ENCODE results near the gene UGT2B10.
"Not testable (repeated sequence)": the region's sequence is repeated elsewhere in the genome, so short reads cannot be mapped to it uniquely, and the experiment has no call there.

Gene UGT2B10

DNA sequence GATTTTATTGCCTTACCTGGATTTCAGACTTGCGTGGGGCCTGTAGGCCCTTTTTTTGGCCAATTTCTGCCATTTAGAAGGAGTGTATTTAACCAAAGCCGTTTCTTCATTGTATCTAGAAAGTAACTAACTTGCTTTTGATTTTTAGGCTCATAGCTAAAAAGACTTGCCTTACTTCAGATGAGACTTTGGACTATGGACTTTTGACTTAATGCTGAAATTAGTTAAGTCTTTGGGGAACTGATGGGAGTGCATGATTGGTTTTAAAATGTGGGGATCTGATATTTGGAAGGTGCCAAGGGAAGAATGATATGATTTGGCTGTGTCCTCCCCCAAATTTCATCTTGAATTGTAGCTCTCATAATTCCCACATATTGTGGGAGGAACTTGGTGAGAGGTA lies 7.7 kb upstream of the UGT2B10 start:
- CTCF ChIA-PET = no interaction called here
- POLR2A ChIA-PET = no interaction called here
- no peak for TF ChIP-seq ARNT (IDR thresholded peaks at IDR 0.05)
- no peak for TF ChIP-seq CTBP1 (IDR thresholded peaks at IDR 0.05; ENCODE audit: borderline replicate concordance)
- no peak for TF ChIP-seq TARDBP (IDR thresholded peaks at IDR 0.05)
- DNase-seq (ENCODE audit: extremely low spot score) = no peak

DNA sequence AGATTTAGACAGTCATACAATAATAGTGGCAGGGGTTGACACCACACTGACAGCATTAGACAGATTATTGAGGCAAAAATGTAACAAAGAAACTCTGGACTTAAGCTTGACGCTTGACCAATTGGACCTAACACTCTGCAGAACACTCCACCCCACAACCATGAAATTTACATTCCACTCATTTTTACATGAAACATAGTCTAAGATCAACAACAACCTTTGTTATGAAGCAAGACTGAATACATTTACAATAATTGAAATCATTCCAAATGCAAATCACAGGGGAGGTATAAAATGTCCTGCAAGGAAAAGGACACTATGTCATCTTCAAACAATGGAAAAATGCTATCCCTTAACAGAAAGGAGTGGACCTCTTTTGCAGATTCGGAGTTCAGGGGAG lies 4.9 kb upstream of the UGT2B10 start:
- ChIA-PET POLR2A (no interaction called here), CTCF (no interaction called here)
- no peak for DNase-seq (ENCODE audit: extremely low spot score)
- TF ChIP-seq SUZ12 (IDR thresholded peaks at IDR 0.05) (no peak), TARDBP (IDR thresholded peaks at IDR 0.05) (no peak), ELF4 (IDR thresholded peaks at IDR 0.05) (no peak), ZNF384 (IDR thresholded peaks at IDR 0.05) (no peak), HDGF (IDR thresholded peaks at IDR 0.05; ENCODE audit: borderline replicate concordance) (no peak)

DNA sequence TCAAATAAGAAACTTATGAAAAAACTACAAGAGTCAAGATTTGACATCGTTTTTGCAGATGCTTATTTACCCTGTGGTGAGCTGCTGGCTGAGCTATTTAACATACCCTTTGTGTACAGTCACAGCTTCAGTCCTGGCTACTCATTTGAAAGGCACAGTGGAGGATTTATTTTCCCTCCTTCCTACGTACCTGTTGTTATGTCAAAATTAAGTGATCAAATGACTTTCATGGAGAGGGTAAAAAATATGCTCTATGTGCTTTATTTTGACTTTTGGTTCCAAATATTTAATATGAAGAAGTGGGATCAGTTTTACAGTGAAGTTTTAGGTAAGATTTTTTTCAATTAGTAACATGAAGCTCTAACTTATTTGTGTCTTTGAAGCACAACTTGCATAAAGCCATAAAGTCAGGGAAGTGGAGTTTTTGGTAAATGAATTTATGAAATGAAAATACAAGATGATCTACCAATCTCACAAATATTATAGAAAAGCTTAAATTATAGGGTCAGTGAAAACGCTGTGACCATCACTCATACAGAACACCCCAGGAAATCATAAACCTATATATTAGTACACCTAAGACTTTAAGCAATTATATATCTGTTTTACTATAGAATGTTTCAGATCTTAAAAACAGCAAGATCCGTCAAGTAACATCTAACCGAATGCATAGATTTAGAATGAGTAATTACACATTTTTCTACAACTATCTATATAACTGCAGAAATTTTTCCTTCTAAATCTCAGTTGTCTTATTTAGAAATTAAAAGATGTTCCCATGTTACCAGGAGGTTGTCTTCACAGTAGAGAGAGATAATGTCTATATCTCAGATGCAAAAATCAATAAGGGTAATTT lies 844 bp downstream of the UGT2B10 start:
- CTCF ChIA-PET; DNase-seq (ENCODE audit: extremely low spot score); POLR2A ChIA-PET: not testable (repeated sequence)

DNA sequence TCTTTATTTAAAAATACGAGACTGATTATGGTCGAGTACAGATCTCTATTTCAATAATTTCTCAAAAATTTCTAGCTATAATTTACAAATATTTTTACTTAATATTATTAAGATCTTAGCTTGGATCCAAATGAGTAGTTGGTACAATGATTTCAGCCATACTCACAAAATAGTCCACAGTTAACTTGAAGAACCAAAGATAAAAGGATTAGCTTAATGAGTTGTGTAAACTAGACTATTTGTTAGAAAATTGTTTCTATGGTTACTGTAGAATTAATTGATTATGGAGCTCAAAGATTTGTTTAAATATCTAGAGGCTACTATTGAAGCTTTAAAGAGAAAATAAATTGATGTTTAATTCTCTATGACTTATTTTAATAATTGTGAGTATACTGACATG lies 1.6 kb downstream of the UGT2B10 start:
- ChIA-PET CTCF (no interaction called here), POLR2A (no interaction called here)
- TF ChIP-seq SUZ12 (IDR thresholded peaks at IDR 0.05) (no peak), HDGF (IDR thresholded peaks at IDR 0.05; ENCODE audit: borderline replicate concordance) (no peak), LEF1 (IDR thresholded peaks at IDR 0.05; ENCODE audit: borderline replicate concordance) (no peak), L3MBTL2 (conservative IDR thresholded peaks at IDR 0.05) (no peak), FOXA1 (IDR thresholded peaks at IDR 0.05) (no peak), BHLHE40 (IDR thresholded peaks at IDR 0.05; ENCODE audit: borderline replicate concordance) (no peak), ZNF384 (IDR thresholded peaks at IDR 0.05) (no peak), SP1 (IDR thresholded peaks at IDR 0.05) (no peak), CTBP1 (IDR thresholded peaks at IDR 0.05; ENCODE audit: borderline replicate concordance) (no peak), NFRKB (IDR thresholded peaks at IDR 0.05) (no peak), ARNT (IDR thresholded peaks at IDR 0.05) (no peak), ELF4 (IDR thresholded peaks at IDR 0.05) (no peak), TARDBP (IDR thresholded peaks at IDR 0.05) (no peak), FOXK2 (IDR thresholded peaks at IDR 0.05) (no peak), FOXM1 (IDR thresholded peaks at IDR 0.05; ENCODE audit: borderline replicate concordance) (no peak)
- TF ChIP-seq, protein P1, sequence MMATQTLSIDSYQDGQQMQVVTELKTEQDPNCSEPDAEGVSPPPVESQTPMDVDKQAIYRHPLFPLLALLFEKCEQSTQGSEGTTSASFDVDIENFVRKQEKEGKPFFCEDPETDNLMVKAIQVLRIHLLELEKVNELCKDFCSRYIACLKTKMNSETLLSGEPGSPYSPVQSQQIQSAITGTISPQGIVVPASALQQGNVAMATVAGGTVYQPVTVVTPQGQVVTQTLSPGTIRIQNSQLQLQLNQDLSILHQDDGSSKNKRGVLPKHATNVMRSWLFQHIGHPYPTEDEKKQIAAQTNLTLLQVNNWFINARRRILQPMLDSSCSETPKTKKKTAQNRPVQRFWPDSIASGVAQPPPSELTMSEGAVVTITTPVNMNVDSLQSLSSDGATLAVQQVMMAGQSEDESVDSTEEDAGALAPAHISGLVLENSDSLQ (IDR thresholded peaks at IDR 0.05) = no peak
- no peak for DNase-seq (ENCODE audit: extremely low spot score)

DNA sequence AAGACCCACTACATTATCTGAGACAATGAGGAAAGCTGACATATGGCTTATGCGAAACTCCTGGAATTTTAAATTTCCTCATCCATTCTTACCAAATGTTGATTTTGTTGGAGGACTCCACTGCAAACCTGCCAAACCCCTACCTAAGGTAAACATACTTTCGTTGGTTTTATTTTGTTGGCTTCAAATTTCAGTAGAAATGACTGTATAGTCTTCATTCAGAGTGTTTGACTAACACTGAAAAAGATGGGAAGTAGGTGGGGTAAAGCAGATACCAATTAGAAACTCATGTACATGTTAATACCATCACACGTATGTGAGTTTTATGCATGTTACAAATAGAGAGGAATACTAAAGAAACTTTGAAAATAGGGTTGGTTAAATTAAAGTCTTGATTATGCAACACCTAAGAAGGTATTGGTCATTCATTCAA lies 2.3 kb downstream of the UGT2B10 start:
- POLR2A ChIA-PET; CTCF ChIA-PET; DNase-seq (ENCODE audit: extremely low spot score): not testable (repeated sequence)

DNA sequence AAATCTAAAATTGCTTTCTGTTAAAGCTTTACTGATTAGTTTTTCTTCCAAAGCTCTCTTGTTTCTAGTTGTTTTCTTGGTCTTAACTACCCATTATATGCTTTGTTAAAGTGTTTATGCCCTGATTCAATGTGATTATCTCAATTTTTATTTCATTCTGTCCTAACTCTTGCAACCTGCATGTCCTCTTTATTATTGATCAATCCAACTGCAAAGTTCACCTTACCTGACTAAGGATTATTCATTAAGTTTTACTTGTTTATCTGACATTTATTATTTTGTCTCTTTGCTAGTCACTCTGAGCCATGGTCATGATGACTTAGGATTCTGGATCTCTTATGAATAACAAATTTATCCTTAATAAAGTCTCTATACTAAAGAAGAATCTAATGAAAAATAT lies 15.8 kb downstream of the UGT2B10 start:
- no peak for TF ChIP-seq HDGF (IDR thresholded peaks at IDR 0.05; ENCODE audit: borderline replicate concordance)
- TF ChIP-seq FOXA1 (IDR thresholded peaks at IDR 0.05) = no peak
- TF ChIP-seq SP1 (IDR thresholded peaks at IDR 0.05) = no peak
- ChIA-PET CTCF (no interaction called here), POLR2A (no interaction called here)

DNA sequence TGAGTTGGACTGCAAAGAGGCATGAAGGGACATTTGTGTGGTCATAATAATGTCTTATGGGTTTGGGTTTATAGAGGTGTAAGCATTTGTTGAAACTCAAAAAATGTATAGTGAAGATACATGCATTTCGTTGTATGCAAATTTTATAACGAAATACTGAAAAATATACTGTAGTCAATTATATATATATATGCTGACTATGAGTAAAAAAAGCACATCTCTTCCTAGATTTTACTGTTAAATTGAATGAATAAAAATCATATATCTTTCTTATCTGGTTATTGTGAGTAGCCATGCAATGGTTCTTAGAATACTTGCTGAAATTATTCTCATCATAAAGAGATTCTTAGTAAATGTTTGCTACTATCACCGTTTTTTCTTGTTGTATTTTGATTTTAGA lies 34.5 kb downstream of the UGT2B10 start:
- no peak for DNase-seq (ENCODE audit: extremely low spot score)
- CTCF ChIA-PET = no interaction called here
- TF ChIP-seq ELF4 (IDR thresholded peaks at IDR 0.05) = no peak
- no peak for TF ChIP-seq FOXM1 (IDR thresholded peaks at IDR 0.05; ENCODE audit: borderline replicate concordance)
- no peak for TF ChIP-seq SP1 (IDR thresholded peaks at IDR 0.05)
- no peak for TF ChIP-seq BHLHE40 (IDR thresholded peaks at IDR 0.05; ENCODE audit: borderline replicate concordance)
- TF ChIP-seq LEF1 (IDR thresholded peaks at IDR 0.05; ENCODE audit: borderline replicate concordance) = no peak
- no peak for TF ChIP-seq NFRKB (IDR thresholded peaks at IDR 0.05)
- no peak for TF ChIP-seq ZNF384 (IDR thresholded peaks at IDR 0.05)
- TF ChIP-seq HDGF (IDR thresholded peaks at IDR 0.05; ENCODE audit: borderline replicate concordance) = no peak
- TF ChIP-seq ARNT (IDR thresholded peaks at IDR 0.05) = no peak
- TF ChIP-seq L3MBTL2 (conservative IDR thresholded peaks at IDR 0.05) = no peak
- TF ChIP-seq FOXA1 (IDR thresholded peaks at IDR 0.05) = no peak
- no peak for TF ChIP-seq SUZ12 (IDR thresholded peaks at IDR 0.05)
- TF ChIP-seq, protein P1 (IDR thresholded peaks at IDR 0.05) = no peak
- POLR2A ChIA-PET = no interaction called here

More for the DNA sequence above, 15.8 kb downstream of the UGT2B10 start:
- DNase-seq (ENCODE audit: extremely low spot score) = no peak

DNA sequence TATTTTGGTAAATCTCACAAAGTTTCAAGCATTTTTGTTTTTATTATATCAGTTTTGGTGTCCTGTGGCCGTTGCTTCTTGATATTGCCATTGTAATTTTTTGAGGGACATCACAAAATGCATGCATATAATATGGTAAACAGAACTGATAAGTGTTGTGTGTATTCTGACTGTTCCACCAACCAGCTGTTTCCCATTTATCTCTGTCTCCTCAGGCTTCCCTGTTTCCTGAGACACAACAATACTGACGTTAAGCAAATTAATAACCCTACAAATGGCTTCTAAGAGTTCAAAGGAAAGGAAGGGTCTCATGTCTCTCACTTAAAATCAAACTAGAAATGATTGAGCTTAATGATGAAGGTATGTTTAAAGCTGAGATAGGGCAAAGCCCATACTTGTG lies 40.0 kb downstream of the UGT2B10 start:
- POLR2A ChIA-PET = no interaction called here

More for the DNA sequence above, 40.0 kb downstream of the UGT2B10 start:
- no peak for DNase-seq (ENCODE audit: extremely low spot score)
- TF ChIP-seq, protein P1 (IDR thresholded peaks at IDR 0.05) = no peak
- TF ChIP-seq FOXA1 (IDR thresholded peaks at IDR 0.05) = no peak
- TF ChIP-seq NFRKB (IDR thresholded peaks at IDR 0.05) = no peak
- TF ChIP-seq HDGF (IDR thresholded peaks at IDR 0.05; ENCODE audit: borderline replicate concordance) = no peak
- CTCF ChIA-PET = no interaction called here

All from HEK293T (cell line).